Measurements from ENCODE around the gene ERAS. TPM values are rescaled to one million over a fixed set of nuclear protein-coding genes. Genes with fewer than 3 reads are reported as not detected.

Gene ERAS
- total and polyA plus RNA-seq, 2 donors (not counting 3 experiments of a cell fraction or from before 2014, with no cell fraction given) = 0.14 TPM; not detected in 1

DNA sequence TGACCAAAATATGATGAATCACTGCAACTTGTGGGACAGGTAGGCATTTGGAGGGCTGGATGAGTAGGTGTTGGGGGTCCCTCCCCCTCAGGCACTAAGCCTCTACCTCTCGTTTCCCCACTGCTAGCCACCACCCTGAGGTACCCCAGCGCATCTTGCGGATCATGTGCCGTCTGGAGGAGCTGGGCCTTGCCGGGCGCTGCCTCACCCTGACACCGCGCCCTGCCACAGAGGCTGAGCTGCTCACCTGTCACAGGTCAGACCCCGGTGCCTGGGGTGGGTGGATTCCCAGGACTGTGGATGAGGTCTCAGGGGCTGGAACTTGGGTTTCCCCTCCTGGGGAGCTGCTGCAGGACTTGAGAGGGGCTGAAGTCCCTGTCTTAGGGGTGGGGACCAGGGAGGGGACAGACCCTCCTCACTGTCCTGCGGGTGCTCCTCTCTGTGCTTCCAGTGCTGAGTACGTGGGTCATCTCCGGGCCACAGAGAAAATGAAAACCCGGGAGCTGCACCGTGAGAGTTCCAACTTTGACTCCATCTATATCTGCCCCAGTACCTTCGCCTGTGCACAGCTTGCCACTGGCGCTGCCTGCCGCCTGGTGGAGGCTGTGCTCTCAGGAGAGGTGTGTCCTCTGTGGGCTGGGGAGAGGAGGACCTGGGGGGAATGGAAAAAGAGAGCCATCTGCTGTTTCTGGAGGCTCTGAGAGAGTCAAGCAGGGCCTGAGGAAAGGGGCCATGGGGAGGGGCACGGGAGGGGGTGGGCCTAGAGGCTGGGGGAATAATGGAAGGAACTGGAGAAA is 10.1 kb upstream of the ERAS start:
- H3K9ac ChIP-seq (replicated peaks; ENCODE audit: extremely low read depth, insufficient read depth, low read length) = no peak overlapping the region
- H4K20me1 ChIP-seq (replicated peaks; ENCODE audit: control insufficient read depth, extremely low read depth, insufficient read depth, low read length) = no peaks in the 10 kb centered on the region
- no peaks in the 10 kb centered on the region for H3K9me3 ChIP-seq (replicated peaks; ENCODE audit: control insufficient read depth, insufficient read depth, low read length)
- no TSS peak for BruUV-seq (replicated peaks)
- H2AFZ ChIP-seq (ENCODE audit: low read depth, low read length) = no peak overlapping the region
- H3K9me1 ChIP-seq (replicated peaks; ENCODE audit: control insufficient read depth, extremely low read depth, insufficient read depth, low read length) = no peaks in the 10 kb centered on the region
- ChIA-PET CTCF (no interaction called here), POLR2A (no interaction called here)
- no peak for TF ChIP-seq GATA2 (IDR thresholded peaks at IDR 0.05; ENCODE audit: insufficient read depth, insufficient read length, low read depth, low read length)
- TF ChIP-seq EZH2 (IDR thresholded peaks at IDR 0.05; ENCODE audit: borderline replicate concordance, low read depth, low read length, severe bottlenecking) = no peak
- TF ChIP-seq, protein P1, sequence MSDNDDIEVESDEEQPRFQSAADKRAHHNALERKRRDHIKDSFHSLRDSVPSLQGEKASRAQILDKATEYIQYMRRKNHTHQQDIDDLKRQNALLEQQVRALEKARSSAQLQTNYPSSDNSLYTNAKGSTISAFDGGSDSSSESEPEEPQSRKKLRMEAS (IDR thresholded peaks at IDR 0.05; ENCODE audit: insufficient read depth, insufficient read length) = no peak
- TF ChIP-seq POLR2AphosphoS5 (IDR thresholded peaks at IDR 0.05; ENCODE audit: insufficient read depth, low read depth, low read length) = no peak
- TF ChIP-seq POLR2A (IDR thresholded peaks at IDR 0.05; ENCODE audit: low read depth, low read length) = no peak
- TF ChIP-seq, protein P2, sequence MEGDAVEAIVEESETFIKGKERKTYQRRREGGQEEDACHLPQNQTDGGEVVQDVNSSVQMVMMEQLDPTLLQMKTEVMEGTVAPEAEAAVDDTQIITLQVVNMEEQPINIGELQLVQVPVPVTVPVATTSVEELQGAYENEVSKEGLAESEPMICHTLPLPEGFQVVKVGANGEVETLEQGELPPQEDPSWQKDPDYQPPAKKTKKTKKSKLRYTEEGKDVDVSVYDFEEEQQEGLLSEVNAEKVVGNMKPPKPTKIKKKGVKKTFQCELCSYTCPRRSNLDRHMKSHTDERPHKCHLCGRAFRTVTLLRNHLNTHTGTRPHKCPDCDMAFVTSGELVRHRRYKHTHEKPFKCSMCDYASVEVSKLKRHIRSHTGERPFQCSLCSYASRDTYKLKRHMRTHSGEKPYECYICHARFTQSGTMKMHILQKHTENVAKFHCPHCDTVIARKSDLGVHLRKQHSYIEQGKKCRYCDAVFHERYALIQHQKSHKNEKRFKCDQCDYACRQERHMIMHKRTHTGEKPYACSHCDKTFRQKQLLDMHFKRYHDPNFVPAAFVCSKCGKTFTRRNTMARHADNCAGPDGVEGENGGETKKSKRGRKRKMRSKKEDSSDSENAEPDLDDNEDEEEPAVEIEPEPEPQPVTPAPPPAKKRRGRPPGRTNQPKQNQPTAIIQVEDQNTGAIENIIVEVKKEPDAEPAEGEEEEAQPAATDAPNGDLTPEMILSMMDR (IDR thresholded peaks at IDR 0.05; ENCODE audit: extremely low read depth in 1 of 2, insufficient read depth in 1 of 2, low read depth in 1 of 2, low read length in 2 of 2) = no peak
- no peak for TF ChIP-seq FOS (IDR thresholded peaks at IDR 0.05; ENCODE audit: borderline replicate concordance, insufficient read depth, low read length)
- TF ChIP-seq MYC (IDR thresholded peaks at IDR 0.05; ENCODE audit: low read depth, low read length) = no peak
- TF ChIP-seq JUN (IDR thresholded peaks at IDR 0.05; ENCODE audit: borderline replicate concordance, insufficient read depth, insufficient read length, low read depth) = no peak
- FAIRE-seq (no peak), DNase-seq (ENCODE audit: low read depth, low spot score) (no peak)
- H3K27ac ChIP-seq (ENCODE audit: insufficient read depth, low read depth, low read length) = no peak overlapping the region
- H3K27me3 ChIP-seq (ENCODE audit: control insufficient read depth in 2 of 2, insufficient read depth in 2 of 2, low read length in 2 of 2) = no peaks in the 10 kb centered on the region
- H3K36me3 ChIP-seq (ENCODE audit: control insufficient read depth in 2 of 2, extremely low read depth in 1 of 2, insufficient read depth in 2 of 2, low read length in 2 of 2) = peaks cover 0 to 2% of the 10 kb centered on the region in 2 experiments
- dilution Hi-C loops (cut with MboI; ENCODE audit: extremely low pct_ligation_motif_present, low sequenced_read_pairs) = no loop called here
- H3K4me3 ChIP-seq (replicated peaks in 1 of 3; ENCODE audit: insufficient read depth in 1 of 3, low read depth in 1 of 3, low read length in 3 of 3) = no peak overlapping the region
- H3K79me2 ChIP-seq (ENCODE audit: control insufficient read depth, insufficient read depth, low read length) = no peaks in the 10 kb centered on the region
- no peaks in the 10 kb centered on the region for H3K4me1 ChIP-seq (ENCODE audit: control insufficient read depth, extremely low read depth, insufficient read depth, low read length)
- intact Hi-C loops (cut with micrococcal nuclease) = no loop called here
- no peak overlapping the region for H3K4me2 ChIP-seq (ENCODE audit: insufficient read depth, low read length)

Data from endothelial cell of umbilical vein (primary cell).